ENCODE measurements around the gene EHD2. TPM values are rescaled to one million over a fixed set of nuclear protein-coding genes. Genes with fewer than 3 reads are reported as not detected.

EHD2 gene
- polyA plus RNA-seq, 1 donor (not counting 4 experiments of a cell fraction or from before 2014, with no cell fraction given): 23.7 TPM

- Histone ChIP-seq H3K9me1 (ENCODE audit: control insufficient read depth, extremely low read depth, insufficient read depth, low read length) (no peaks in the 10 kb centered on the region), H3K36me3 (ENCODE audit: control insufficient read depth in 2 of 2, extremely low read depth in 1 of 2, insufficient read depth in 2 of 2, low read length in 2 of 2) (peaks cover 2 to 9% of the 10 kb centered on the region in 2 experiments)
Observed at GRCh38 chr19:47679922-47680857, 33.0 kb upstream of the EHD2 start.

GRCh38 chr19:47680858-47681332, 32.3 kb upstream of the EHD2 start:
- no peak overlapping the region for H3K4me2 ChIP-seq (ENCODE audit: control insufficient read depth, extremely low read depth, insufficient read depth, low read depth, low read length)
- peaks cover 3% of the 10 kb centered on the region in 2 experiments for H3K36me3 ChIP-seq (ENCODE audit: control insufficient read depth in 2 of 2, extremely low read depth in 1 of 2, insufficient read depth in 2 of 2, low read length in 2 of 2)
- no peaks in the 10 kb centered on the region for H3K79me2 ChIP-seq (ENCODE audit: control insufficient read depth, insufficient read depth, low read length)
- H3K9ac ChIP-seq (ENCODE audit: control insufficient read depth, extremely low read depth, insufficient read depth, low read length): no peak overlapping the region
- no peak overlapping the region for H3K4me3 ChIP-seq (ENCODE audit: control insufficient read depth in 2 of 3, extremely low read depth in 1 of 3, insufficient read depth in 2 of 3, low read depth in 1 of 3, low read length in 3 of 3)
- H3K27me3 ChIP-seq (ENCODE audit: control insufficient read depth, extremely low read depth, insufficient read depth, low read length): no peaks in the 10 kb centered on the region
- dilution Hi-C loops (cut with MboI; ENCODE audit: extremely low pct_ligation_motif_present, low sequenced_read_pairs): no loop called here
- H2AFZ ChIP-seq (ENCODE audit: control insufficient read depth, low read length): no peak overlapping the region
- TF ChIP-seq EZH2 (IDR thresholded peaks at IDR 0.05; ENCODE audit: low read length) (no peak), CTCF (optimal IDR thresholded peaks at IDR 0.05 in 1 of 3, IDR thresholded peaks at IDR 0.05 in 1 of 3, conservative IDR thresholded peaks at IDR 0.05 in 1 of 3; ENCODE audit: extremely low read depth in 1 of 3, insufficient read depth in 2 of 3, low read length in 3 of 3) (no peak)
- no peaks in the 10 kb centered on the region for H3K9me1 ChIP-seq (ENCODE audit: control insufficient read depth, extremely low read depth, insufficient read depth, low read length)
- H3K27ac ChIP-seq (ENCODE audit: control insufficient read depth, insufficient read depth, low read length): no peak overlapping the region
- no peak for FAIRE-seq
- DNase-seq (ENCODE audit: low read depth, low spot score): no peak
- no peaks in the 10 kb centered on the region for H3K9me3 ChIP-seq (ENCODE audit: control insufficient read depth, low read depth, low read length)
- H3K4me1 ChIP-seq (ENCODE audit: control insufficient read depth, extremely low read depth, insufficient read depth, low read length): no peaks in the 10 kb centered on the region
- H4K20me1 ChIP-seq (ENCODE audit: control insufficient read depth, extremely low read depth, insufficient read depth, low read length): no peaks in the 10 kb centered on the region

More at GRCh38 chr19:47679922-47680857, 33.0 kb upstream of the EHD2 start:
- H3K79me2 ChIP-seq (ENCODE audit: control insufficient read depth, insufficient read depth, low read length): no peaks in the 10 kb centered on the region
- H3K9me3 ChIP-seq (ENCODE audit: control insufficient read depth, low read depth, low read length): no peaks in the 10 kb centered on the region
- H3K9ac ChIP-seq (ENCODE audit: control insufficient read depth, extremely low read depth, insufficient read depth, low read length): no peak overlapping the region
- H3K27me3 ChIP-seq (ENCODE audit: control insufficient read depth, extremely low read depth, insufficient read depth, low read length): no peaks in the 10 kb centered on the region
- dilution Hi-C loops (cut with MboI; ENCODE audit: extremely low pct_ligation_motif_present, low sequenced_read_pairs): no loop called here
- no peak overlapping the region for H3K4me3 ChIP-seq (ENCODE audit: control insufficient read depth in 2 of 3, extremely low read depth in 1 of 3, insufficient read depth in 2 of 3, low read depth in 1 of 3, low read length in 3 of 3)
- TF ChIP-seq EZH2 (IDR thresholded peaks at IDR 0.05; ENCODE audit: low read length): no peak
- no peak for TF ChIP-seq CTCF (optimal IDR thresholded peaks at IDR 0.05 in 1 of 3, IDR thresholded peaks at IDR 0.05 in 1 of 3, conservative IDR thresholded peaks at IDR 0.05 in 1 of 3; ENCODE audit: extremely low read depth in 1 of 3, insufficient read depth in 2 of 3, low read length in 3 of 3)
- H3K4me2 ChIP-seq (ENCODE audit: control insufficient read depth, extremely low read depth, insufficient read depth, low read depth, low read length): no peak overlapping the region
- H4K20me1 ChIP-seq (ENCODE audit: control insufficient read depth, extremely low read depth, insufficient read depth, low read length): no peaks in the 10 kb centered on the region
- no peak overlapping the region for H3K27ac ChIP-seq (ENCODE audit: control insufficient read depth, insufficient read depth, low read length)
- H3K4me1 ChIP-seq (ENCODE audit: control insufficient read depth, extremely low read depth, insufficient read depth, low read length): no peaks in the 10 kb centered on the region
- FAIRE-seq (no peak), DNase-seq (ENCODE audit: low read depth, low spot score) (no peak)
- no peak overlapping the region for H2AFZ ChIP-seq (ENCODE audit: control insufficient read depth, low read length)
